ENCODE results near the gene ZAP70. TPM values are rescaled to one million over a fixed set of nuclear protein-coding genes. Genes with fewer than 3 reads are reported as not detected.

Gene ZAP70
- total and polyA plus RNA-seq, 2 of the 13 experiments (the other 11 are each of a cell fraction or from before 2014, with no cell fraction given) = 0.51 to 4.0 TPM

GRCh38 chr2:97743913-97744312 lies 30.5 kb downstream of the ZAP70 start (continued):
- TF ChIP-seq BORCS8-MEF2B (CRISPR knock-in tag; IDR thresholded peaks at IDR 0.05) (no peak), TEAD3 (CRISPR knock-in tag; optimal IDR thresholded peaks at IDR 0.05; ENCODE audit: borderline replicate concordance) (peak; percentile 31), PAXIP1 (CRISPR knock-in tag; conservative IDR thresholded peaks at IDR 0.05) (0 out of 2 replicates have a peak, but pooled peaks have one; percentile 25), MAX (IDR thresholded peaks at IDR 0.05) (0 out of 2 replicates have a peak, but pooled peaks have one; percentile 37), TBX2 (CRISPR knock-in tag; IDR thresholded peaks at IDR 0.05; ENCODE audit: borderline replicate concordance) (0 out of 2 replicates have a peak, but pooled peaks have one; percentile 31), SAP130 (CRISPR knock-in tag; IDR thresholded peaks at IDR 0.05; ENCODE audit: low read depth) (0 out of 2 replicates have a peak, but pooled peaks have one; percentile 33), GLMP (CRISPR knock-in tag; IDR thresholded peaks at IDR 0.05; ENCODE audit: borderline replicate concordance) (no peak), FOXA3 (CRISPR knock-in tag; IDR thresholded peaks at IDR 0.05) (peak; percentile 36; the same call in 1 of the 2 replicates), HDAC1 (CRISPR knock-in tag; IDR thresholded peaks at IDR 0.05) (0 out of 2 replicates have a peak, but pooled peaks have one; percentile 21), TCF7L2 (IDR thresholded peaks at IDR 0.05; ENCODE audit: low read depth, low read length) (no peak)
